GM12878 (cell line): ENCODE results near the gene PNPLA3. TPM values are rescaled to one million over a fixed set of nuclear protein-coding genes. Genes with fewer than 3 reads are reported as not detected.

Source experiments
- ATAC-seq: fragments of 200-7000 bp; cut with Tn5 transposase; 3 replicates; pipeline ENCODE4 v1.9.1; 2020; ENCODE audit warnings: mild to moderate bottlenecking, moderate library complexity
- BruUV-seq: library from RNA; stranded (reverse); fragments of 400-500 nt; replicated peaks from 2 replicates; lab custom pipeline; 2021; lab: Mats Ljungman, UMichigan
- CTCF ChIA-PET: fragments of 300-600 bp; sonication (Branson Sonifier 250); formaldehyde crosslinking; extraction: SDS; loops from one replicate; lab custom pipeline; 2021; ENCODE audit warnings: inconsistent platforms; lab: Yijun Ruan, JAX
- POLR2A ChIA-PET: fragments of 350-600 bp; formaldehyde crosslinking; extraction: SDS; loops from one replicate; lab custom pipeline; 2021; ENCODE audit warnings: inconsistent platforms; lab: Charles Lee
- RAD21 ChIA-PET: fragments of 300-600 bp; sonication (Branson Sonifier 250); formaldehyde crosslinking; loops from one replicate; lab custom pipeline; 2023; ENCODE audit warnings: antibody characterized with exemption; ENCODE audit not compliant: unreplicated experiment; lab: Charles Lee
- SMC1A ChIA-PET: fragments of 300-600 bp; sonication (Branson Sonifier 250); formaldehyde crosslinking; loops from one replicate; lab custom pipeline; 2023; ENCODE audit not compliant: unreplicated experiment, uncharacterized antibody; lab: Charles Lee
- DNase-seq: peaks from one replicate; pipeline ENCODE4 v3.0.0-alpha.2; 2011; ENCODE audit warnings: low read depth, low spot score
- FAIRE-seq: peaks from 3 replicates; lab custom pipeline; 2011; peaks lifted over from hg19 to GRCh38; lab: Jason Lieb, UNC
- H2AFZ ChIP-seq: 2 replicates; pipeline ENCODE4 v1.6.0; 2011; ENCODE audit warnings: low read depth, low read length, control low read depth; ENCODE audit not compliant: control insufficient read depth
- H3K27ac ChIP-seq: 2 replicates; pipeline ENCODE4 v1.5.1; 2011; ENCODE audit warnings: control low read depth; ENCODE audit not compliant: control insufficient read depth, insufficient read depth
- H3K27me3 ChIP-seq, 2 experiments: replicated peaks in 1 of 2; 2 replicates each; pipeline versions ENCODE4 v1.6.0 to v1.6.1; 2011; ENCODE audit warnings: low read length in 1 of 2; ENCODE audit not compliant: control insufficient read depth in 2 of 2, insufficient read depth in 2 of 2
- H3K36me3 ChIP-seq, 2 experiments: 2 replicates each; pipeline ENCODE4 v1.5.1; 2011; ENCODE audit warnings: low read length in 1 of 2; ENCODE audit not compliant: control insufficient read depth in 2 of 2, insufficient read depth in 2 of 2
- H3K4me1 ChIP-seq: 2 replicates; pipeline ENCODE4 v1.6.1; 2011; ENCODE audit warnings: mild to moderate bottlenecking, low read length, moderate library complexity, mixed read lengths; ENCODE audit not compliant: control insufficient read depth, insufficient read depth
- H3K4me2 ChIP-seq: 2 replicates; pipeline ENCODE4 v1.6.0; 2011; ENCODE audit warnings: control low read depth; ENCODE audit not compliant: control insufficient read depth, insufficient read depth
- H3K4me3 ChIP-seq: fragments of 200-600 bp; sonication (generic); 2 replicates; pipeline ENCODE4 v1.5.1; 2016
- H3K79me2 ChIP-seq: 2 replicates; pipeline ENCODE4 v1.6.0; 2011; ENCODE audit warnings: low read length; ENCODE audit not compliant: control insufficient read depth, insufficient read depth
- H3K9ac ChIP-seq: 2 replicates; pipeline ENCODE4 v1.8.0; 2011; ENCODE audit warnings: low read length, control low read depth, mixed read lengths; ENCODE audit not compliant: control insufficient read depth, insufficient read depth
- H3K9me3 ChIP-seq: replicated peaks from 3 replicates; pipeline ENCODE4 v1.5.1; 2011; ENCODE audit warnings: mild to moderate bottlenecking, low read length; ENCODE audit not compliant: control insufficient read depth, insufficient read depth
- H4K20me1 ChIP-seq: 2 replicates; pipeline ENCODE4 v1.6.0; 2011; ENCODE audit not compliant: control insufficient read depth, insufficient read depth
- BCL3 ChIP-seq: IDR thresholded peaks from 2 replicates; pipeline ENCODE4 v1.6.1; 2011; ENCODE audit warnings: borderline replicate concordance, low read depth, mild to moderate bottlenecking, moderate library complexity, low read length; ENCODE audit not compliant: insufficient read depth, poor library complexity, severe bottlenecking
- CEBPB ChIP-seq, 2 experiments: fragments of 150-350 bp in 1 of 2; IDR thresholded peaks; 2 replicates each; pipeline ENCODE4 v1.6.1; 2012 to 2014; ENCODE audit warnings: low read depth in 2 of 2, low read length in 2 of 2, borderline replicate concordance in 1 of 2, inconsistent platforms in 1 of 2
- CHD2 ChIP-seq: IDR thresholded peaks from 2 replicates; pipeline ENCODE4 v1.6.1; 2011; ENCODE audit warnings: low read depth, low read length, improper control_type of control experiment, borderline replicate concordance
- IRF3 ChIP-seq: fragments of 450-650 bp; IDR thresholded peaks from 2 replicates; pipeline ENCODE4 v1.6.1; 2014; ENCODE audit warnings: mild to moderate bottlenecking
- NFYA ChIP-seq: IDR thresholded peaks from 2 replicates; pipeline ENCODE4 v1.6.1; 2011; ENCODE audit warnings: low read depth, mild to moderate bottlenecking, low read length, improper control_type of control experiment, borderline replicate concordance
- POLR2A ChIP-seq: IDR thresholded peaks from 2 replicates; pipeline ENCODE4 v1.6.1; 2011; ENCODE audit warnings: low read depth, mild to moderate bottlenecking, low read length
- ZSCAN29 ChIP-seq: fragments of 450-650 bp; IDR thresholded peaks from 2 replicates; pipeline ENCODE4 v1.6.1; 2017; ENCODE audit warnings: mild to moderate bottlenecking, moderate library complexity
- WGBS: methylation state at CpG from one replicate; pipeline ENCODE4 v1.1.6; 2016; ENCODE audit warnings: low lambda C conversion rate; ENCODE audit not compliant: insufficient replicate concordance, insufficient coverage; ENCODE audit errors: missing lambda C conversion rate; 5-methylcytosine and 5-hydroxymethylcytosine counted together
- in situ Hi-C: fragments of 300-500 bp; cut with MboI; formaldehyde crosslinking; loops from 9 replicates; pipeline ENCODE4 v1.14.3; 2018; ENCODE audit warnings: mixed read lengths
- intact Hi-C: fragments of 100-400 bp; cut with micrococcal nuclease; formaldehyde crosslinking; loops from one replicate; pipeline ENCODE4 v1.14.2; 2022; ENCODE audit not compliant: unreplicated experiment
- polyA plus RNA-seq, 11 experiments: library from polyadenylated mRNA; depleted of rRNA in 4 of 11; unstranded in 6 of 11; stranded (reverse) in 5 of 11; fragments of >200 nt; fragmentation: Nextera tagmentation in 4 of 11; fragmentation: Illumina TruSeq in 1 of 11; extraction: Ambion mirVana in 4 of 11; extraction: Trizol in 1 of 11; gene quantifications; 1 replicate in 1 of 11; 2 replicates in 10 of 11; pipeline versions ENCODE4 v1.2.1 to v1.2.3, GENCODE V29; 2011 to 2016; ENCODE audit warnings: inconsistent platforms in 2 of 11, missing spikeins in 2 of 11, low read depth in 1 of 11
- total RNA-seq, 4 experiments: library from RNA; depleted of rRNA in 3 of 4; stranded (reverse); fragments of >200 nt in 3 of 4; fragmentation: Illumina TruSeq in 1 of 4; extraction: Trizol in 1 of 4; gene quantifications; 2 replicates each; pipeline versions ENCODE4 v1.2.1 to v1.2.3, GENCODE V29; 2013 to 2021

PNPLA3 gene
- total and polyA plus RNA-seq, 10 of the 15 experiments (the other 5 are each of a cell fraction or from before 2014, with no cell fraction given): 0.05 to 0.08 TPM; not detected in 8

GRCh38 chr22:43925433-43926348 is 2.1 kb downstream of the PNPLA3 start:
- Histone ChIP-seq H3K27me3 (peaks cover 0 to 3% of the 10 kb centered on the region in 2 experiments; a peak in 2 of 4 replicates), H3K9me3 (no peaks in the 10 kb centered on the region), H3K27ac (no peak overlapping the region), H2AFZ (no peak overlapping the region), H3K4me2 (no peak overlapping the region), H3K79me2 (no peaks in the 10 kb centered on the region), H3K4me3 (no peak overlapping the region), H3K36me3 (no peaks in the 10 kb centered on the region), H4K20me1 (no peaks in the 10 kb centered on the region), H3K4me1 (no peaks in the 10 kb centered on the region), H3K9ac (no peak overlapping the region)
- TF ChIP-seq CHD2: no peak
- no peak for TF ChIP-seq ZSCAN29
- ATAC-seq (no peak), DNase-seq (no peak), FAIRE-seq (no peak)
- ChIA-PET POLR2A (no interaction called here), RAD21 (no interaction called here), SMC1A (no interaction called here), CTCF (interaction anchor here (0.9 kb wide), 1 partner anchor 29 kb away, joined by 3 read pairs; the partner anchor contains the start of gene SAMM50)
- intact Hi-C loops (no loop called here), in situ Hi-C loops (no loop called here)
- 6% methylated on average over 6 of the region's 6 CpGs for WGBS
- no TSS peak for BruUV-seq

- intact Hi-C loops (no loop called here), in situ Hi-C loops (no loop called here)
- FAIRE-seq (no peak), ATAC-seq (no peak), DNase-seq (no peak)
- H3K36me3 ChIP-seq: no peaks in the 10 kb centered on the region
- ChIA-PET SMC1A (no interaction called here), CTCF (no interaction called here), RAD21 (no interaction called here), POLR2A (no interaction called here)
- no peaks in the 10 kb centered on the region for H4K20me1 ChIP-seq
- no peaks in the 10 kb centered on the region for H3K79me2 ChIP-seq
- TF ChIP-seq POLR2A (no peak), BCL3 (no peak), IRF3 (no peak), CEBPB (IDR thresholded peaks at IDR 0.05; ENCODE audit: borderline replicate concordance in 1 of 2, low read depth in 2 of 2, low read length in 2 of 2) (no peak), NFYA (no peak)
- H3K27ac ChIP-seq: no peak overlapping the region
- H3K27me3 ChIP-seq: peaks cover 0 to 3% of the 10 kb centered on the region in 2 experiments; a peak in 2 of 4 replicates
- H3K9ac ChIP-seq: no peak overlapping the region
- no peak overlapping the region for H2AFZ ChIP-seq
- no peak overlapping the region for H3K4me2 ChIP-seq
- no peaks in the 10 kb centered on the region for H3K9me3 ChIP-seq
- no peaks in the 10 kb centered on the region for H3K4me1 ChIP-seq
- WGBS: 0% methylated on average over 1 of the region's 1 CpG
- no TSS peak for BruUV-seq
- no peak overlapping the region for H3K4me3 ChIP-seq
These were observed 2.7 kb downstream of the PNPLA3 start for GRCh38 chr22:43926349-43926710.
